Glutamatergic neuron (in vitro differentiated cells): ENCODE results near the gene TPST2. TPM values are rescaled to one million over a fixed set of nuclear protein-coding genes. Genes with fewer than 3 reads are reported as not detected.

Experiments
- DNase-seq: peaks from one replicate; pipeline ENCODE4 v3.0.0; 2022
- H3K27ac Mint-ChIP-seq: one replicate; pipeline ENCODE4 v1.8.0; 2020; ENCODE audit warnings: mild to moderate bottlenecking, mixed read lengths, inconsistent platforms; ENCODE audit not compliant: unreplicated experiment
- H3K27me3 Mint-ChIP-seq: one replicate; pipeline ENCODE4 v1.8.0; 2020; ENCODE audit warnings: mild to moderate bottlenecking, moderate library complexity, mixed read lengths, inconsistent platforms; ENCODE audit not compliant: unreplicated experiment
- H3K36me3 Mint-ChIP-seq: one replicate; pipeline ENCODE4 v1.8.0; 2020; ENCODE audit warnings: mild to moderate bottlenecking, mixed read lengths, inconsistent platforms; ENCODE audit not compliant: unreplicated experiment
- H3K4me1 Mint-ChIP-seq: one replicate; pipeline ENCODE4 v1.8.0; 2020; ENCODE audit warnings: mild to moderate bottlenecking, low read depth, mixed read lengths, inconsistent platforms; ENCODE audit not compliant: unreplicated experiment
- H3K4me3 Mint-ChIP-seq: one replicate; pipeline ENCODE4 v1.8.0; 2020; ENCODE audit warnings: mild to moderate bottlenecking, mixed read lengths, inconsistent platforms; ENCODE audit not compliant: unreplicated experiment
- H3K9me3 Mint-ChIP-seq: one replicate; pipeline ENCODE4 v1.8.0; 2020; ENCODE audit warnings: mild to moderate bottlenecking, moderate library complexity, mixed read lengths, inconsistent platforms; ENCODE audit not compliant: unreplicated experiment
- CTCF ChIP-seq: fragments of 200-600 bp; sonication (generic); IDR thresholded peaks from one replicate; pipeline ENCODE4 v1.5.0; 2021; ENCODE audit not compliant: partially characterized antibody, unreplicated experiment
- total RNA-seq: library from RNA; stranded (reverse); fragmentation: NEBNext Ultra II Directional; extraction: Animal tissue kit (Norgen Biotek cat#: 25700); gene quantifications from one replicate; pipeline ENCODE4 v1.2.1, GENCODE V29; 2021; ENCODE audit not compliant: unreplicated experiment

Gene TPST2
- total RNA-seq, 1 donor from 2014 or later, result 10.6 TPM

GRCh38 chr22:26581026-26581425 is 8.9 kb downstream of the TPST2 start:
- H3K27me3 Mint-ChIP-seq, result peaks cover 6% of the 10 kb centered on the region
- H3K4me3 Mint-ChIP-seq, result peak overlapping the region; percentile 13
- H3K36me3 Mint-ChIP-seq, result no peaks in the 10 kb centered on the region
- H3K27ac Mint-ChIP-seq, result no peak overlapping the region
- DNase-seq, result no peak
- peaks cover 20% of the 10 kb centered on the region for H3K4me1 Mint-ChIP-seq
- no peak for TF ChIP-seq CTCF
- peaks cover 6% of the 10 kb centered on the region for H3K9me3 Mint-ChIP-seq

- Mint-ChIP-seq H3K4me1 (peaks cover 22% of the 10 kb centered on the region), H3K9me3 (peaks cover 6% of the 10 kb centered on the region), H3K27me3 (peaks cover 6% of the 10 kb centered on the region), H3K27ac (no peak overlapping the region), H3K4me3 (peak overlapping the region; percentile 30), H3K36me3 (no peaks in the 10 kb centered on the region)
- no peak for DNase-seq
- TF ChIP-seq CTCF, result no peak
Measured at GRCh38 chr22:26580240-26580962, 9.5 kb downstream of the TPST2 start.

- no peak for TF ChIP-seq CTCF
- peaks cover 25% of the 10 kb centered on the region for H3K4me1 Mint-ChIP-seq
- H3K27ac Mint-ChIP-seq, result no peak overlapping the region
- H3K27me3 Mint-ChIP-seq, result peaks cover 6% of the 10 kb centered on the region
- no peaks in the 10 kb centered on the region for H3K36me3 Mint-ChIP-seq
- H3K4me3 Mint-ChIP-seq, result peak overlapping the region; percentile 55
- DNase-seq, result no peak
- peaks cover 6% of the 10 kb centered on the region for H3K9me3 Mint-ChIP-seq
Measured at GRCh38 chr22:26579331-26579886, 10.5 kb downstream of the TPST2 start.

GRCh38 chr22:26577081-26577480 is 12.9 kb downstream of the TPST2 start:
- DNase-seq, result no peak
- Mint-ChIP-seq H3K9me3 (peaks cover 4% of the 10 kb centered on the region), H3K4me3 (no peak overlapping the region), H3K4me1 (peaks cover 25% of the 10 kb centered on the region), H3K36me3 (no peaks in the 10 kb centered on the region), H3K27ac (no peak overlapping the region), H3K27me3 (peaks cover 3% of the 10 kb centered on the region)
- TF ChIP-seq CTCF, result no peak

DNA sequence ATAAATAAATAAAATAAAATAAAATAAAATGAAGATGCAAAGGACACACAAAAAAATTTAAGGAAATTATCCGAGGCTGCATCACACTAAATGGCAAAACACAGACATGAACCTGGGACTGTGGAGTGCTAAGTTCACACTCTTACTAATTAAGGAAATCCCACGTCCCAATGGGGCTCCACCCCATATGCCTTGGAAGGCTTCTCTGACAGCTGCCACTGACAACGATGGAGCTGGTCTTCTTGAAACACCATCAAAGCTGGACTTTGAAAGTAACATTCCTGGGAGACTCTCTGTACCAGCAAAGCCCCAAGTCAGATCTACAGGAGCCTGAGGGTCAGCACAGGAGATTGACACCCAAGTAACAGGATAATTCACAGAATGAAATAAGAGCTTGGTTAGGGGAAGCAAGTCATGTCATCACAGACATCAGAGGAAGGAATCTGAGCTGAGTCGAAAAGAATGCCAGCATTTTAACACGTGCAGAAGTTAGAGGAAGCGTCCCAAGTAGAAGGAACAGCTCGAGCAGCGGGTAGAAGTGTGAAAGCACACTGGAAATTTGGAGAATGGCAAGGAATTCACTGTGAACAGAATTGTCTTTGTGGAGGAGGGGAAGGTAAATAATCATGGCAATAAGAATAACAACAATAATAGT is 13.8 kb downstream of the TPST2 start:
- peaks cover 25% of the 10 kb centered on the region for H3K4me1 Mint-ChIP-seq
- TF ChIP-seq CTCF, result no peak
- peak overlapping the region; percentile 21 for H3K4me3 Mint-ChIP-seq
- H3K27ac Mint-ChIP-seq, result peak overlapping the region; percentile 94
- peaks cover 4% of the 10 kb centered on the region for H3K9me3 Mint-ChIP-seq
- peaks cover 5% of the 10 kb centered on the region for H3K27me3 Mint-ChIP-seq
- H3K36me3 Mint-ChIP-seq, result no peaks in the 10 kb centered on the region
- peak; percentile 40 for DNase-seq
